Measurements from ENCODE around the gene PHACTR1. TPM values are rescaled to one million over a fixed set of nuclear protein-coding genes. Genes with fewer than 3 reads are reported as not detected.
A peak's percentile ranks its signal among the peaks of the same experiment; 100 is the strongest.

Gene PHACTR1
- total RNA-seq, 1 donor from 2014 or later = 22.8 TPM

GRCh38 chr6:12892151-12892550 lies 175.6 kb downstream of the PHACTR1 start:
- DNase-seq (ENCODE audit: extremely low read depth, low read depth, low spot score) = no peak

GRCh38 chr6:12893036-12893435 lies 176.5 kb downstream of the PHACTR1 start:
- no peak for DNase-seq (ENCODE audit: extremely low read depth, low read depth, low spot score)

- no peak for DNase-seq (ENCODE audit: extremely low read depth, low read depth, low spot score)
These were observed 179.2 kb downstream of the PHACTR1 start for GRCh38 chr6:12895721-12896120.

- DNase-seq (ENCODE audit: extremely low read depth, low read depth, low spot score) = no peak
These were observed 179.7 kb downstream of the PHACTR1 start for GRCh38 chr6:12896208-12896733.

GRCh38 chr6:12898603-12899002 lies 182.0 kb downstream of the PHACTR1 start:
- no peak for DNase-seq (ENCODE audit: extremely low read depth, low read depth, low spot score)

- no peak for DNase-seq (ENCODE audit: extremely low read depth, low read depth, low spot score)
These were observed 182.7 kb downstream of the PHACTR1 start for GRCh38 chr6:12899046-12899833.

- DNase-seq (ENCODE audit: extremely low read depth, low read depth, low spot score) = no peak
These were observed 186.7 kb downstream of the PHACTR1 start for GRCh38 chr6:12903246-12903645.

- no peak for DNase-seq (ENCODE audit: extremely low read depth, low read depth, low spot score)
These were observed 193.3 kb downstream of the PHACTR1 start for GRCh38 chr6:12909833-12910232.

- DNase-seq (ENCODE audit: extremely low read depth, low read depth, low spot score) = peak; percentile 34
These were observed 194.9 kb downstream of the PHACTR1 start for GRCh38 chr6:12911427-12911826.

- DNase-seq (ENCODE audit: extremely low read depth, low read depth, low spot score) = no peak
These were observed 196.6 kb downstream of the PHACTR1 start for GRCh38 chr6:12913201-12913600.

GRCh38 chr6:12916006-12916405 lies 199.4 kb downstream of the PHACTR1 start:
- DNase-seq (ENCODE audit: extremely low read depth, low read depth, low spot score) = no peak

GRCh38 chr6:12916420-12917136 lies 200.0 kb downstream of the PHACTR1 start:
- DNase-seq (ENCODE audit: extremely low read depth, low read depth, low spot score) = no peak

- DNase-seq (ENCODE audit: extremely low read depth, low read depth, low spot score) = no peak
These were observed 204.9 kb downstream of the PHACTR1 start for GRCh38 chr6:12921467-12921866.

GRCh38 chr6:12923644-12924235 lies 207.2 kb downstream of the PHACTR1 start:
- DNase-seq (ENCODE audit: extremely low read depth, low read depth, low spot score) = no peak

GRCh38 chr6:12924911-12925310 lies 208.3 kb downstream of the PHACTR1 start:
- DNase-seq (ENCODE audit: extremely low read depth, low read depth, low spot score) = no peak

- DNase-seq (ENCODE audit: extremely low read depth, low read depth, low spot score) = no peak
These were observed 211.2 kb downstream of the PHACTR1 start for GRCh38 chr6:12927746-12928145.

- DNase-seq (ENCODE audit: extremely low read depth, low read depth, low spot score) = no peak
These were observed 213.1 kb downstream of the PHACTR1 start for GRCh38 chr6:12929678-12930077.

- no peak for DNase-seq (ENCODE audit: extremely low read depth, low read depth, low spot score)
These were observed 215.1 kb downstream of the PHACTR1 start for GRCh38 chr6:12931639-12932038.

GRCh38 chr6:12935637-12936036 lies 219.1 kb downstream of the PHACTR1 start:
- no peak for DNase-seq (ENCODE audit: extremely low read depth, low read depth, low spot score)

- no peak for DNase-seq (ENCODE audit: extremely low read depth, low read depth, low spot score)
These were observed 221.4 kb downstream of the PHACTR1 start for GRCh38 chr6:12937971-12938370.

GRCh38 chr6:12939314-12939713 lies 222.7 kb downstream of the PHACTR1 start:
- DNase-seq (ENCODE audit: extremely low read depth, low read depth, low spot score) = no peak
